Calu3 (cell line): ENCODE measurements around the gene GNB1L. TPM values are rescaled to one million over a fixed set of nuclear protein-coding genes. Genes with fewer than 3 reads are reported as not detected.

Experiments
- BruUV-seq: library from RNA; stranded (reverse); fragments of 400-500 nt; replicated peaks from 2 replicates; lab custom pipeline; 2021; lab: Mats Ljungman, UMichigan
- CTCF ChIA-PET: fragments of 300-600 bp; sonication (Branson Sonifier 250); formaldehyde crosslinking; loops from one replicate; lab custom pipeline; 2022; ENCODE audit warnings: antibody characterized with exemption; lab: Charles Lee
- DNase-seq: peaks from one replicate; pipeline ENCODE4 v3.0.0; 2022
- H3K27ac Mint-ChIP-seq: one replicate; pipeline ENCODE4 v1.8.0; 2022; ENCODE audit warnings: mixed read lengths; ENCODE audit not compliant: unreplicated experiment
- H3K27me3 Mint-ChIP-seq: one replicate; pipeline ENCODE4 v1.8.0; 2022; ENCODE audit warnings: mixed read lengths; ENCODE audit not compliant: unreplicated experiment
- H3K36me3 Mint-ChIP-seq: one replicate; pipeline ENCODE4 v1.8.0; 2022; ENCODE audit warnings: mild to moderate bottlenecking, moderate library complexity, mixed read lengths; ENCODE audit not compliant: insufficient read depth, unreplicated experiment
- H3K4me1 Mint-ChIP-seq: one replicate; pipeline ENCODE4 v1.8.0; 2022; ENCODE audit warnings: mild to moderate bottlenecking, low read depth, mixed read lengths; ENCODE audit not compliant: unreplicated experiment
- H3K4me3 Mint-ChIP-seq: one replicate; pipeline ENCODE4 v1.8.0; 2022; ENCODE audit warnings: mild to moderate bottlenecking, low read depth, moderate library complexity, mixed read lengths; ENCODE audit not compliant: unreplicated experiment
- H3K9me3 Mint-ChIP-seq: one replicate; pipeline ENCODE4 v1.8.0; 2022; ENCODE audit warnings: low read depth, mixed read lengths; ENCODE audit not compliant: unreplicated experiment
- intact Hi-C: fragments of 100-400 bp; cut with micrococcal nuclease; formaldehyde crosslinking; loops from one replicate; pipeline ENCODE4 v1.10.0; 2022; ENCODE audit not compliant: unreplicated experiment
- total RNA-seq: library from RNA; stranded (reverse); gene quantifications from 2 replicates; pipeline ENCODE4 v1.2.3, GENCODE V29; 2022
- TF ChIP-seq, protein P1 (sequence below): fragments of 200-600 bp; IDR thresholded peaks from one replicate; pipeline ENCODE4 v1.8.0; 2022; ENCODE audit warnings: antibody characterized with exemption; ENCODE audit not compliant: unreplicated experiment

GNB1L gene
- total RNA-seq, 1 experiment from 2014 or later, result 13.0 TPM

DNA sequence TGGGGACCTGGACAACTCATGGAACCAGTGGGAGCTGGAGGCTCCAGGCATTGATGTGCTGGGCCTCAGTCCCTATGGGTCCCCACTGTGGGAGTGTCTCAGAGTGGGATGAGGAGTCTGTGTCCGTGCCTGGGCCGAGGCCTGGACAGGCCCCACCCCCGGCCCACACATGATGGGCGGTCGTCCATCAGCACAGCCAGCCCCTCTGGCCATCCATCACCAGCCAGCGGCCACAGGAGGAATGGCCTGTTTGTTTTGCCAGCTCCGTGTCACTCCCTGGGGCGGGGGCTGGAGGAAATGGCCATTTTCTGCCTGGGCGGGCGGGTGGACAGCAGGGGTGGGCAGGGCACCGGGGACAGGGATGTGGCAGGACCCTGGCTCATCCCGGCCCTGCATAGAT lies 107.1 kb downstream of the GNB1L start:
- intact Hi-C loops, result no loop called here
- Mint-ChIP-seq H3K4me1 (no peaks in the 10 kb centered on the region), H3K36me3 (no peaks in the 10 kb centered on the region), H3K4me3 (no peak overlapping the region), H3K27ac (no peak overlapping the region), H3K9me3 (no peaks in the 10 kb centered on the region), H3K27me3 (peaks cover 45% of the 10 kb centered on the region)
- TF ChIP-seq, protein P1, sequence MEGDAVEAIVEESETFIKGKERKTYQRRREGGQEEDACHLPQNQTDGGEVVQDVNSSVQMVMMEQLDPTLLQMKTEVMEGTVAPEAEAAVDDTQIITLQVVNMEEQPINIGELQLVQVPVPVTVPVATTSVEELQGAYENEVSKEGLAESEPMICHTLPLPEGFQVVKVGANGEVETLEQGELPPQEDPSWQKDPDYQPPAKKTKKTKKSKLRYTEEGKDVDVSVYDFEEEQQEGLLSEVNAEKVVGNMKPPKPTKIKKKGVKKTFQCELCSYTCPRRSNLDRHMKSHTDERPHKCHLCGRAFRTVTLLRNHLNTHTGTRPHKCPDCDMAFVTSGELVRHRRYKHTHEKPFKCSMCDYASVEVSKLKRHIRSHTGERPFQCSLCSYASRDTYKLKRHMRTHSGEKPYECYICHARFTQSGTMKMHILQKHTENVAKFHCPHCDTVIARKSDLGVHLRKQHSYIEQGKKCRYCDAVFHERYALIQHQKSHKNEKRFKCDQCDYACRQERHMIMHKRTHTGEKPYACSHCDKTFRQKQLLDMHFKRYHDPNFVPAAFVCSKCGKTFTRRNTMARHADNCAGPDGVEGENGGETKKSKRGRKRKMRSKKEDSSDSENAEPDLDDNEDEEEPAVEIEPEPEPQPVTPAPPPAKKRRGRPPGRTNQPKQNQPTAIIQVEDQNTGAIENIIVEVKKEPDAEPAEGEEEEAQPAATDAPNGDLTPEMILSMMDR, result no peak
- BruUV-seq, result no TSS peak
- CTCF ChIA-PET, result interaction anchor here (1.7 kb wide), 1 partner anchor 9 kb away, joined by 8 read pairs; no protein-coding TSS in a partner anchor
- DNase-seq, result no peak

DNA sequence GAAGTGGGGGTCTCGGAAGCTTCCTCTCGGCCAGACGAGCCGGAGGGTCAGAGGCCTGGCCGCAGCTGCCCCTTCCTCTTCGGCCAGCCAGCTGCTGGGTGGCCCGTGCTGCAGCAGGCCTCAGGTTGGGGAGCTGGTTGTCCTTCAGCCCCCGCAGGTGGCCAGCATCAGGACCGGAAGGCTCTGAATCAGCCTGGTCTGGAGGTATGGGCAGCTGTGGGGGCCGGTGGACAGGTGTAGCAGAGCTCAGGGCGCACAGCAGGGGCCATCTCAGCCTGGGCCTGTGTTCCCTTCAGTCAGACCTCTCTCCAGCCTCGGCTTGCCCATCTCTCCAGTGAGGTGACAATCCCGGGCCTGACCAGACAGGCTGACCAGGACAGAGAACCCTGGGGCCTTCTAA lies 107.9 kb downstream of the GNB1L start:
- H3K4me1 Mint-ChIP-seq, result no peaks in the 10 kb centered on the region
- H3K27me3 Mint-ChIP-seq, result peaks cover 40% of the 10 kb centered on the region
- CTCF ChIA-PET, result interaction anchor here (1.0 to 1.7 kb wide), 2 partner anchors 10 to 16 kb away, joined by 4 to 8 read pairs; no protein-coding TSS in a partner anchor
- intact Hi-C loops, result no loop called here
- no peaks in the 10 kb centered on the region for H3K36me3 Mint-ChIP-seq
- H3K27ac Mint-ChIP-seq, result no peak overlapping the region
- DNase-seq, result no peak
- TF ChIP-seq, protein P1, result no peak
- no peaks in the 10 kb centered on the region for H3K9me3 Mint-ChIP-seq
- no TSS peak for BruUV-seq
- no peak overlapping the region for H3K4me3 Mint-ChIP-seq

DNA sequence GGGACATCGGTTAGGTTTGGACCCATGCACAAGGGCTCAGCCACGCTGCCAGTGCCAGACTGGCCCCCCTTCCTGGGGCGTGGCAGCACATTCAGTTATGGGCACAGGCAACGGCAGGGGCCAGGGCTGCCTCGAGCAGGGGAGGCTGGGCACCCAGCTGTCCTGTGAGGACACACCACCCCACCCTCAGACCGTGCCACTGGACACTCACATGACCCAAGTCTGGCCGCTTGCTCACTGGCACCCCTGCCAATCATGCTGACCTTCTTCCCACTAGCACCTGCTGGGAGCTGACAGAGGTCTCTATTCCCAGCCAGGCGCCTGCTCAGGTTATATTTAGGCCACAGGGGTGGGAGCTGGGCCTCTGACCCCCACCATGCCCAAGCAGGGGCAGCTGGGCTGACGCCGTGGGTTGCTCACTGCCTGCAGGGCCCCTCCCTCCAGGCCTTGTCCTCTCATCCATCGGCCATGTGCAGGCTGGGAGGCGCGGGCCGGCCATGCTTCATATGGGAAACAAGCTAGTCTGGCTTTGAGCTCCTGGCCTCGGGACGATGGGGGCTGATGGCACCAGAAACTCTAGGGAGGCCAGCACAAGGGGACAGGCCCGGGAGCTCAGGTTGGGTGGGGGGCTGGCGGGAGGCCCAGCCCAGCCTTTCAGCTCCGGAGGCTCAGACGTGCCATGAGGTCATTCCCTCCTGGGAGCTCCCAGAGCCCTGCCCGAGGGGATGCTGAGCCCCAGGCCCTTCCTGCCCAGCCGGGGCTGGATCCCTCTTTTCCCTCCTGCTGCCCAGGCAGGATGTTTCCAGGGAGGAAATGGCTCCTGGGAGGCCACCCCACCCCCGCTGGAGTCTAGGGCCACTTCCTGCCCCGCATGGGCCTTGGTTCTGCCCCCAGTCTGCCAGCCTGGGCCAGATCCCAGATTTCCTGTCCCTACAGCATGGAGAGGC lies 109.2 kb downstream of the GNB1L start:
- TF ChIP-seq, protein P1, result no peak
- intact Hi-C loops, result no loop called here
- H3K4me1 Mint-ChIP-seq, result no peaks in the 10 kb centered on the region
- H3K27me3 Mint-ChIP-seq, result peaks cover 33% of the 10 kb centered on the region
- no TSS peak for BruUV-seq
- H3K36me3 Mint-ChIP-seq, result no peaks in the 10 kb centered on the region
- no peak for DNase-seq
- no peak overlapping the region for H3K27ac Mint-ChIP-seq
- H3K9me3 Mint-ChIP-seq, result no peaks in the 10 kb centered on the region
- H3K4me3 Mint-ChIP-seq, result no peak overlapping the region
- CTCF ChIA-PET, result interaction anchor here (0.5 to 1.1 kb wide), 3 partner anchors 11 to 55 kb away, joined by 5 to 8 read pairs (median 5); no protein-coding TSS in a partner anchor

DNA sequence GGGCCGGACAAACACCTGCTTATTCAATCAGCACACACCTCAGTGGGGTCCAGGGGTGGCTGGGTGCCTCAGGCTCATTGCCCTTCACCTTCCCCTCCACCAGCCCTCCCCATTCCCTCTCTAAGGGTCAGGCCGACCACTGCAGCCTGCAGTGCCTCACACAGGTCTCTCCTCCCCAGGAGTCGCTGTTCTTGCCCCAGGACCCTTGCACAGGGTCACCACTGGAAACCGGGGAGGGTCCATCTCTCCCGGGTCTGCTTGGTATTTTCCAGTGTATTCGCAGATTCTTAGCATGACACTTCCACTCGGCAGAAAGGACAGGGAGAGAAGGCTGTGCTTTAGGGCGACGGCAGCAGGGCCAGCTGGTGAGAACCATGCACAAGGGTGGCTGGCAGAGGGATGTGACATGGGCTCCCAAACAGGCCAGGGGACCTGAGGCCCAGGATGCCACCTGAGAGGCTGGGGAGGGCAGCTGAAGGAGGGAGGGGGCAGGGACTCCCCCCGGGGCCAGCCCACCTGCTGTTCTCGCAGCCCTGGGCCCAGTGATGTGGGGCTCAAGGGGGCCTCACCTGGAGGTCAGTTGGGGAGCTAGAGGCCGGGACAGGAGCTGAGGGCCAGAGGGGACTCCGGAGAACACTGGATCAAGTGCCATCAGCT lies 110.2 kb downstream of the GNB1L start:
- H3K4me3 Mint-ChIP-seq, result no peak overlapping the region

More for the DNA sequence above, 110.2 kb downstream of the GNB1L start:
- Mint-ChIP-seq H3K36me3 (no peaks in the 10 kb centered on the region), H3K27me3 (peaks cover 33% of the 10 kb centered on the region), H3K9me3 (no peaks in the 10 kb centered on the region), H3K27ac (no peak overlapping the region), H3K4me1 (no peaks in the 10 kb centered on the region)
- no peak for DNase-seq
- intact Hi-C loops, result no loop called here
- BruUV-seq, result no TSS peak
- TF ChIP-seq, protein P1, result no peak
- CTCF ChIA-PET, result no interaction called here
